NCI-H526 (cell line): ENCODE measurements around the gene C2CD4A.
"Not testable (repeated sequence)": the region's sequence is repeated elsewhere in the genome, so short reads cannot be mapped to it uniquely, and the experiment has no call there.

ENCODE experiments used
- DNase-seq, 2 experiments: peaks; one replicate each; lab custom pipeline; 2025; lab: John Stamatoyannopoulos, UW

The C2CD4A gene

GRCh38 chr15:62066663-62067447 is at the start of gene C2CD4A:
TSS of gene C2CD4A (plus strand) at chr15:62066977. CDS start at chr15:62067614, 637 bp downstream.
- peak; percentile 77 to 95 for DNase-seq

- DNase-seq = no peak
Observed at GRCh38 chr15:62020576-62021160, 46.1 kb upstream of the C2CD4A start.

GRCh38 chr15:62021991-62022600 is 44.7 kb upstream of the C2CD4A start:
- DNase-seq = no peak

GRCh38 chr15:62026487-62027262 is 40.1 kb upstream of the C2CD4A start:
- DNase-seq = no peak

- no peak for DNase-seq
Observed at GRCh38 chr15:62027263-62027565, 39.6 kb upstream of the C2CD4A start.

GRCh38 chr15:62027916-62028315 is 38.9 kb upstream of the C2CD4A start:
- no peak for DNase-seq

GRCh38 chr15:62035256-62035924 is 31.4 kb upstream of the C2CD4A start:
- DNase-seq = no peak

- no peak for DNase-seq
Observed at GRCh38 chr15:62046078-62046743, 20.6 kb upstream of the C2CD4A start.

- DNase-seq = no peak
Observed at GRCh38 chr15:62047282-62047827, 19.4 kb upstream of the C2CD4A start.

- DNase-seq = not testable (repeated sequence)
Observed at GRCh38 chr15:62048254-62048653, 18.5 kb upstream of the C2CD4A start.

GRCh38 chr15:62050115-62050514 is 16.7 kb upstream of the C2CD4A start:
- no peak for DNase-seq

- DNase-seq = no peak
Observed at GRCh38 chr15:62051166-62051565, 15.6 kb upstream of the C2CD4A start.

GRCh38 chr15:62052713-62053112 is 14.1 kb upstream of the C2CD4A start:
- no peak for DNase-seq

- no peak for DNase-seq
Observed at GRCh38 chr15:62053439-62054085, 13.2 kb upstream of the C2CD4A start.

GRCh38 chr15:62054979-62055378 is 11.8 kb upstream of the C2CD4A start:
- DNase-seq = no peak

GRCh38 chr15:62057341-62057980 is 9.3 kb upstream of the C2CD4A start:
- DNase-seq = no peak

- no peak for DNase-seq
Observed at GRCh38 chr15:62058327-62059028, 8.3 kb upstream of the C2CD4A start.

- DNase-seq = peak in 1 of 2 experiments; percentile 13
Observed at GRCh38 chr15:62059108-62059815, 7.5 kb upstream of the C2CD4A start.

GRCh38 chr15:62059816-62060112 is 7.0 kb upstream of the C2CD4A start:
- DNase-seq = peak; percentile 40 to 73
